Tibial nerve (tissue), 4 donors: Measurements from ENCODE around the gene ZCCHC7. TPM values are rescaled to one million over a fixed set of nuclear protein-coding genes. Genes with fewer than 3 reads are reported as not detected.

Source experiments
- DNase-seq, 2 donors: peaks; one replicate each; pipeline ENCODE4 v3.0.0-alpha.2; 2019; ENCODE audit warnings: low spot score in 2 of 2
- H3K27ac ChIP-seq, 4 donors: fragments of 200-600 bp; sonication (generic) in 3 of 4; one replicate each; pipeline ENCODE4 v1.5.1; 2017 to 2019; ENCODE audit warnings: mild to moderate bottlenecking in 1 of 4
- H3K27me3 ChIP-seq, 2 donors: fragments of 200-600 bp; sonication (generic) in 1 of 2; one replicate each; pipeline versions ENCODE4 v1.5.1 to v1.6.0; 2017 to 2019
- H3K36me3 ChIP-seq, 3 donors: fragments of 200-600 bp; sonication (generic); one replicate each; pipeline ENCODE4 v1.5.1; 2018 to 2019
- H3K4me1 ChIP-seq, 4 donors: fragments of 200-600 bp; sonication (generic) in 3 of 4; one replicate each; pipeline ENCODE4 v1.5.1; 2017 to 2019
- H3K4me3 ChIP-seq, 4 donors: fragments of 200-600 bp; sonication (generic) in 3 of 4; one replicate each; pipeline ENCODE4 v1.5.1; 2017 to 2019; ENCODE audit warnings: mild to moderate bottlenecking in 1 of 4, moderate library complexity in 1 of 4
- H3K9me3 ChIP-seq, 4 donors: fragments of 200-600 bp; sonication (generic) in 3 of 4; one replicate each; pipeline ENCODE4 v1.5.1; 2017 to 2019
- CTCF ChIP-seq, 5 experiments: fragments of 200-600 bp in 3 of 5; fragments of 450-650 bp in 2 of 5; sonication (generic) in 3 of 5; IDR thresholded peaks; one replicate each; pipeline ENCODE4 v1.5.1; 2016 to 2019; ENCODE audit warnings: antibody characterized with exemption in 5 of 5, mild to moderate bottlenecking in 3 of 5, moderate library complexity in 2 of 5
- EP300 ChIP-seq, 2 donors: sonication (generic); formaldehyde crosslinking; IDR thresholded peaks; one replicate each; pipeline ENCODE4 v1.6.1; 2017; ENCODE audit warnings: antibody characterized with exemption in 2 of 2, mild to moderate bottlenecking in 1 of 2
- POLR2A ChIP-seq, 2 donors: fragments of 450-650 bp; IDR thresholded peaks; one replicate each; pipeline ENCODE4 v1.6.1; 2017; ENCODE audit warnings: antibody characterized with exemption in 2 of 2, mild to moderate bottlenecking in 2 of 2, moderate library complexity in 2 of 2
- WGBS, 2 donors: methylation state at CpG; one replicate each; pipeline ENCODE4 v1.1.5; 2018; 5-methylcytosine and 5-hydroxymethylcytosine counted together
- total RNA-seq, 4 donors: library from RNA; depleted of rRNA; stranded (reverse); fragments of >200 nt; gene quantifications; one replicate each; pipeline ENCODE4 v1.1.0, GENCODE V29; 2016

The ZCCHC7 gene
- total RNA-seq, 4 donors from 2014 or later = 11.8 to 24.7 (median 18.3) TPM

- WGBS, 2 donors = 61 to 86% methylated on average over 1 of the region's 1 CpG
- no peak for DNase-seq
- H3K36me3 ChIP-seq = peaks cover 0 to 14% (median 0%) of the 10 kb centered on the region in 3 donors
- no peaks in the 10 kb centered on the region for H3K9me3 ChIP-seq
- H3K4me1 ChIP-seq = peaks cover 0 to 7% (median 0%) of the 10 kb centered on the region in 4 donors
- no peaks in the 10 kb centered on the region for H3K27me3 ChIP-seq
- H3K4me3 ChIP-seq = no peak overlapping the region
- no peak overlapping the region for H3K27ac ChIP-seq
- TF ChIP-seq EP300 (IDR thresholded peaks at IDR 0.05) (no peak), POLR2A (IDR thresholded peaks at IDR 0.05) (no peak), CTCF (IDR thresholded peaks at IDR 0.05) (no peak)
Measured at GRCh38 chr9:37151812-37152211, 31.4 kb downstream of the ZCCHC7 start.

GRCh38 chr9:37152365-37152764, 32.0 kb downstream of the ZCCHC7 start:
- DNase-seq = no peak
- Histone ChIP-seq H3K4me3 (no peak overlapping the region), H3K27me3 (no peaks in the 10 kb centered on the region), H3K36me3 (peaks cover 0 to 14% (median 0%) of the 10 kb centered on the region in 3 donors), H3K4me1 (peaks cover 0 to 6% (median 0%) of the 10 kb centered on the region in 4 donors), H3K9me3 (no peaks in the 10 kb centered on the region), H3K27ac (no peak overlapping the region)
- TF ChIP-seq POLR2A (IDR thresholded peaks at IDR 0.05) (no peak), EP300 (IDR thresholded peaks at IDR 0.05) (no peak), CTCF (IDR thresholded peaks at IDR 0.05) (no peak)
- 77 to 80% methylated on average over 2 of the region's 2 CpGs for WGBS, 2 donors

- H3K36me3 ChIP-seq = peaks cover 0 to 26% (median 3%) of the 10 kb centered on the region in 3 donors
- 70 to 75% methylated on average over 2 of the region's 2 CpGs for WGBS, 2 donors
- no peak for DNase-seq
- H3K9me3 ChIP-seq = no peaks in the 10 kb centered on the region
- no peak overlapping the region for H3K27ac ChIP-seq
- no peak overlapping the region for H3K4me3 ChIP-seq
- no peaks in the 10 kb centered on the region for H3K27me3 ChIP-seq
- TF ChIP-seq POLR2A (IDR thresholded peaks at IDR 0.05) = no peak
- no peak for TF ChIP-seq CTCF (IDR thresholded peaks at IDR 0.05)
- no peak for TF ChIP-seq EP300 (IDR thresholded peaks at IDR 0.05)
- H3K4me1 ChIP-seq = peaks cover 0 to 6% (median 0%) of the 10 kb centered on the region in 4 donors
Measured at GRCh38 chr9:37155601-37156000, 35.2 kb downstream of the ZCCHC7 start.

GRCh38 chr9:37156205-37156604, 35.8 kb downstream of the ZCCHC7 start:
- Histone ChIP-seq H3K4me3 (no peak overlapping the region), H3K27me3 (no peaks in the 10 kb centered on the region), H3K4me1 (peaks cover 0 to 6% (median 0%) of the 10 kb centered on the region in 4 donors), H3K27ac (no peak overlapping the region), H3K36me3 (peaks cover 0 to 31% (median 3%) of the 10 kb centered on the region in 3 donors), H3K9me3 (no peaks in the 10 kb centered on the region)
- DNase-seq = no peak
- 50 to 60% methylated on average over 6 of the region's 6 CpGs for WGBS, 2 donors
- TF ChIP-seq POLR2A (IDR thresholded peaks at IDR 0.05) (no peak), CTCF (IDR thresholded peaks at IDR 0.05) (no peak), EP300 (IDR thresholded peaks at IDR 0.05) (no peak)

- DNase-seq = no peak
- H3K27me3 ChIP-seq = no peaks in the 10 kb centered on the region
- H3K36me3 ChIP-seq = peaks cover 0 to 37% (median 3%) of the 10 kb centered on the region in 3 donors
- H3K4me1 ChIP-seq = peaks cover 0 to 6% (median 0%) of the 10 kb centered on the region in 4 donors
- TF ChIP-seq EP300 (IDR thresholded peaks at IDR 0.05) = no peak
- no peak for TF ChIP-seq POLR2A (IDR thresholded peaks at IDR 0.05)
- TF ChIP-seq CTCF (IDR thresholded peaks at IDR 0.05) = no peak
- no peak overlapping the region for H3K27ac ChIP-seq
- H3K4me3 ChIP-seq = no peak overlapping the region
- WGBS, 2 donors = 94 to 95% methylated on average over 4 of the region's 4 CpGs
- H3K9me3 ChIP-seq = no peaks in the 10 kb centered on the region
Measured at GRCh38 chr9:37156781-37157356, 36.5 kb downstream of the ZCCHC7 start.
